Measurements from ENCODE around the gene RPS6KA5.

- TF ChIP-seq CTCF (IDR thresholded peaks at IDR 0.05) = no peak
- no peak for TF ChIP-seq ESRRA (IDR thresholded peaks at IDR 0.05; ENCODE audit: borderline replicate concordance, low read length)
These were observed 174.1 kb downstream of the RPS6KA5 start for GRCh38 chr14:90886297-90886815.
